ENCODE measurements around the gene SLIT2.

Gene SLIT2

DNA sequence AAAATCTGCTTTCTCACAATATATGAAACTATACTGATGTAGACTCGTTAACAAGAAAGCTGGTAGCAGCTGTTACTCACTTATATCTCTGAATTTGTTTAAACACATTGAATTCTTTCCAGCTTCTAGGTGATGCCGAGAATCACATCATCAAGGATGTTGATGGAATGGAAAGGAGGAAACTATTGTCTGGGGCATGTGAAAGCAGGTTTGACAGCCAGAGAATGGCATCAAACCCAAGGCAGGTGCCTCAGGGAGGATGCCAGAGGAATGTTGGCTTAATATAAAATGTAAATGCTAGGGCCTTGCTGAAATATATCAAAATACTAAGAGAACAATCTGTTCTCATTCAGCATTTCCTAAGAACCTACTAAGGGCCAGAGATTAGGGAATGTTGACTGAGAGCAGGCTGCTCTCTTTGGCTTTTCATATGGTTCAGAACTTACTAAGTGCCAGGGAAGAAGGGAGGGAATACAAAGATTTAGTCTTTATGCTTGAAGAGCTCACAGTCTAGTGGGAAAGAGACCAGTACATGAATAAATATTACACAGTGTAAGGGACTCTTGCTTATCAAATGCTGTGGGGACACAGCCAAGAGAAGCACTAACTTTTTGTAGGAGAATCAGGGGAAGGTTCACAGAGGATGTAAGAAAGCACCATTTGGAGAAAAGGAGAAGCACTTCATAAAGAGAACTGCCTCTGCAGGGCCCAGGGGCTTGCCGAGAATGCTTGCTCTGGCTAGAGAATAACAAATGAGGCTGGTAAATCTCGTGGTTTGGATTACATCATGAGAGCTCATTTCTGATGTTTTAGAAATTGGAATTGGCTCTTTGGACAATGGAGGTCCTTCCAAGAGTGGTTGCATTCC is 14.7 kb downstream of the SLIT2 start:
- DNase-seq (ENCODE audit: low read depth in 2 of 2): no peak

- no peak for DNase-seq (ENCODE audit: low read depth in 2 of 2)
These were observed 16.3 kb downstream of the SLIT2 start for GRCh38 chr4:20268028-20268427.

GRCh38 chr4:20269320-20269719 is 17.6 kb downstream of the SLIT2 start:
- no peak for DNase-seq (ENCODE audit: low read depth in 2 of 2)

DNA sequence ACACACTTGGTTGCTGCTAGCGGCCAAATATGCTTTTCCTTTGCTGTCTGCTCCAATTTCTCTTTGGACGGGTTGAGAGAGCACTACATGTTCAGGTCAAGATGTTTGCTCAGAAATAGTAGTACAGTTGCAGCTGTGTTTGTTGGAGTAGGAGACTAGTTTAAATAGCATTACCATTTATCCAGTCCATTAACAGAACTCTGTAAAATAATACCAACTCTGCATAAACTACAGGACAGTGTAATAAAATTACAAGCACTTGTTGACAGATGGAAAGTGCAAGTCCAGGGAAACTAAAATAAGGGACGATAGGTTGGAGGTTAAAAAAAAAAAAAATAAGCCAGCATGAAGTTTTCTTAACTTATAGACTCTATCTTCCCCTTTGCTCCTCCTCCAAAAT is 20.2 kb downstream of the SLIT2 start:
- no peak for DNase-seq (ENCODE audit: low read depth in 2 of 2)

DNA sequence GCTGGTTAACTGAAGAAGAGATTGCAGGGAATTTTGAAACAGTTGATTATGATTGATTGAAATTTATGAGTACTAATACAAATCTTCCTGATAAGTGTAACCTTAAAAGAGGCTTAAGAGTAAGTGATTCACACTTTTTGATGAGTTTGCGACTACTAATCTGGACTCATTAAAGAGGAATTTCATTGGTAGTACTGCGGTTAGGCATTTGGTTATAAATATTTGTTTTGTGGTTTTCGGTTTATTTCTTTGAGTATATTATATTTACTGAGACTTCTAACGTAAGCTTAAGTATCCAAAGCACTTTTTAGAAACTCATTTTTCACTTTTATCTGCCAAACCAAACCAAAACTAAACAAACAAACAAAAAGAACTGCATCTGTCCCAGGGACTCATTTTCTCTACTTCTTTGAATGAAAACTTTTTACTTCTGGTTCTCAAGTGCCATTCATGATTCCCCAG is 20.7 kb downstream of the SLIT2 start:
- DNase-seq (ENCODE audit: low read depth in 2 of 2): no peak

DNA sequence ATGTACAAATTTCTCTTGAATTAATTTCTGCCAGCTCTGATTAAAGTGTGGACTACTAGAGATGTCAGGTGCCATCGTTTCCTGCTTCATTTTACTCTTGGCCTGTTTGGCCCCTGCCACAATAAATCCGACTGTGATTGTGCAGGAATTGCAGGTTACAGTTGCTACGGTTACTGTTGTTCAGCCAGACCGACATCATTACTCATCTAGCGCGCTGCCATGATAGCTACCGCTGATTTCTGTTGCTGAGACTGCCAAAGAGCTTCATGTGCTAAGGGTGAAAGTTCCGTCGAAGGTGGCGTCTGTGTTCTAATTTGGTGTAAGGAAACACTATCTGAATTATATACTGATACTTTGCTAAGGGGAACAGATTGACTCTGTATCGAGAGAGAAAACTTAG is 22.1 kb downstream of the SLIT2 start:
- DNase-seq (ENCODE audit: low read depth in 2 of 2): no peak

DNA sequence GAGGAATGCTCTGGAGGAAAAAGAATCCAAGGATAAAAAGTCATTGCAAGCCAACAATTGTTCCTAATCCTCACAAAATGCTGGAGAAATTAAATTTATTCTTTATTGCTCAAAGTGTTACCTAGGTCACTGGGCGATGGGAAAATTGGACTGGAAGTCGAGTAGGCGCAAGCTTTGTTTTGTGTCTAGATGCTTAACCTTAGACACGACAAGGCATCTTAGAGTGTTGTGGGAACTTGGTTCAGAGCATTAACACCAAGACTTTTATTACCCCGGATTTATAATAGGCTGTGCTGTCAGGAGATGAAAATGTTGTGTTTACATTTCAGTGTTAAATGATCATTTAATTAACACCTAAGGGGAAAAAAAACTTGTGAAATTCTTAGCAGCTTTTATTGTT is 25.1 kb downstream of the SLIT2 start:
- DNase-seq (ENCODE audit: low read depth in 2 of 2): no peak

GRCh38 chr4:20278195-20278594 is 26.5 kb downstream of the SLIT2 start:
- no peak for DNase-seq (ENCODE audit: low read depth in 2 of 2)

DNA sequence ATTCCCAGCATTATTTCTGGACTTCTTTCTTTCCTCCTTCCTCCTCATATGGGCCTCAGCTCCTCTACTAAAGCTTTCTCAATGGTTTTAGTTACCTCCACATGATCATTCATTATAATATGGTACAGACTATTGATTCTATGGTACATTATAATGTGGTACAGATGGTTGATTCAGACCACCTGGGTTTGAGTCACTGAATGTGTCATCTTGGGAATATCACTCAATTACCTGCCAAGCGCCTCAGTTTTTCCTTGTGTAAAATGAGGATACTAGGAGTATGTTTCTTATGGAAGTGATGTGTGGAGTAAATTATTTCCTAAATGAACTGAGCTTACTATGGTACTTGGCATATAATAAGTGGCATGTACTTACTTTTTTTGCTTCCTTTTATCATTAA is 27.7 kb downstream of the SLIT2 start:
- no peak for DNase-seq (ENCODE audit: low read depth in 2 of 2)

DNA sequence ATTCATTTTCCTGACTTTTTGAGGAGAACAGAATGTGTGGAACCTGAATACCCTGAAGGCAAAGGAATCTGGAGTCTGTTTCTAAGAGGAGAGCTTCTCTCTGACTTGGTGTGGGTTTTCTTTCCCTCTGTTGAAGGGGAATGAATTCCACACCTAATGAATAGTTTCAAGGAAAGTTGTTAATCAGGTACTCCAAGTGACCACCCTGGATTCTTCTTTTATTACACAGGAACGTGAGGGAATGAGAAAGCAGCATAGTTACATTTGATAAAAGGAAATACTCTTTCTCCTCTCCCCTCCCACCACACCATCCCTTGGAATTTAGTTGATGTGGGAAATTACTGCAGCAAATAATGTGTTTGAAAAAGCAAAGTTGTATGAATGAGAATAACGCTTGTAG is 29.7 kb downstream of the SLIT2 start:
- no peak for DNase-seq (ENCODE audit: low read depth in 2 of 2)

DNA sequence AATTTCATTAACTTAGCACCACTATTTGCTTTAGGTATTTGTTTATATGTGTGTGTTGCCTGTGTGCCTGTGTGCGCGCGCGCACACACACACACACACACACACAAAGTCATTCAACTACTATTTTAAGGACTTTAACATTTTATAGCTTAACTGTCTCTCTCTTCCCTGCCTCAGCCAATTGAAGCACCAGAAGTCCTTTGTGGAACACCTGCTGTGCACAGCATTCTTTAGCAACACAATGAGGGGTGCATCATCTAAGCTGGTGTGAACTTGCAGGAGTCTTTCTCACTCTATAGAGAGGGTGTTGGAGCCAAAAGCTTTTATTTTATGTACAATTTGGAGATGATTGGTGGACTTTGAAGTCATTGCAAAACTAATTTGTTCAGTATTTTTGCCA is 31.3 kb downstream of the SLIT2 start:
- DNase-seq (ENCODE audit: low read depth in 2 of 2): no peak

DNA sequence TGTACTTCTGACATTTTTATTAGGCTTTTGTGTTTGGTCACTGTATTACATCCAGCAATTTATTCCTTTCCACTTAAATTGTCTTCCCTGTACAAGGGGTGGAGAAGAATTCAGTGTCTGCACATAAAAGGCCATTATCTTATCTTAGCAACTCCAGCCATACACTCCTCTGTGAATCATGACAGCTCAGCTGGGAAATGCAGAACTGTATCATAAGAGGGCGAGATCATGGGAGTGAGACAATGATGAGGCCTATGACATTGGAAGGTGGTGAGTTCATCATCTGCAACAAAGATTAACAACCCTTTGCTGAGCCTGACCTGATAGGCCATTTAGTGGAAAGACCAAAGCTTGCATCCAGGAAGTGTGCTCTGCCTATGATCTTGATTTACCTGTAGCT is 33.3 kb downstream of the SLIT2 start:
- DNase-seq (ENCODE audit: low read depth in 2 of 2): no peak

DNA sequence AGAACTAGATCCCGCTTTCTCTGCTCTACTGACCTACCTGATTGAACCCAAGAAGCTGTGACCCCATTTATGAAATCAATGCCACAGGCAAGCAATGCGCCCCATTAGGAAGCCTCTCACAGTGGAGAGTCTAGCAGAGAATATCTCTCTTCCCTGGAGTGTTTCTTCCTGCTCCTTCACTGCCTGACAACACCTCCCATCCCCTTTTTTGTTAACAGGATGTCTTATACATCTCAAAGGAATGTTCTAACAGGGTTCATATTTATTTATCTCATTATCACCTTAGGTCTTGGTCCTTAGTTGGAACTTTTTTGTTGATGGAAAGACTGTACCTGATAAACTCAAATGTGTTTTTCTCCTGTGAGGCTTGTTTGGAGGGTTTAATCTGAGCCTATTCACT is 35.5 kb downstream of the SLIT2 start:
- DNase-seq (ENCODE audit: low read depth in 2 of 2): no peak

DNA sequence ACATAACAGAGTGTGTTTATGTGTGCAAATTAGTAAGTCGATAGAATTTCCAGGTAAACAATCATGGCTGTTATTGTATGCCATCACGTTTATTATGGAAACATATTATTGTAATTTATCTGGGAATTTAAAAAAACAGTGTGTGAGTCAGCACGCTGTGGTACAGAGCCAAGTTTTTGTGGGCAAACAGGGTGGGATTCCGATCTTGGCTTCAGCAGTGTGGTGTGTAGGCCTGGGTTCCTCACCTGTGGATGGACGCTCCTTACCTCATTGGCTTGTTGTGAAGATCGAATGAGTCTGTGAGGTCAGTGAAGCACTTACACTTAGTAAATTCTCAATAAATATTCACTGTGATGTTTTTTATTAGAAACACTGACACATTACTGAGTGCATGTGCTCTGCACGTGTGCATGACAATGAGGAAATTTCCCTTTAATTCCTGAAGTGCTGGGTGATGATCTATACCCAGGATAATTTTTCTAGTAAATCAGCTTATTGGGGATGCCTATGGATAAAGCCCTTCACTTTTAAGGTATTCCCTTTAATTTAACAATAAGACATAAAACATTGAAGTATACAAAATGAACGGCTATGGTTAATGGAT is 36.4 kb downstream of the SLIT2 start:
- DNase-seq (ENCODE audit: low read depth in 2 of 2): no peak

- no peak for DNase-seq (ENCODE audit: low read depth in 2 of 2)
These were observed 37.3 kb downstream of the SLIT2 start for GRCh38 chr4:20288846-20289512.

GRCh38 chr4:20289782-20290181 is 38.1 kb downstream of the SLIT2 start:
- no peak for DNase-seq (ENCODE audit: low read depth in 2 of 2)

DNA sequence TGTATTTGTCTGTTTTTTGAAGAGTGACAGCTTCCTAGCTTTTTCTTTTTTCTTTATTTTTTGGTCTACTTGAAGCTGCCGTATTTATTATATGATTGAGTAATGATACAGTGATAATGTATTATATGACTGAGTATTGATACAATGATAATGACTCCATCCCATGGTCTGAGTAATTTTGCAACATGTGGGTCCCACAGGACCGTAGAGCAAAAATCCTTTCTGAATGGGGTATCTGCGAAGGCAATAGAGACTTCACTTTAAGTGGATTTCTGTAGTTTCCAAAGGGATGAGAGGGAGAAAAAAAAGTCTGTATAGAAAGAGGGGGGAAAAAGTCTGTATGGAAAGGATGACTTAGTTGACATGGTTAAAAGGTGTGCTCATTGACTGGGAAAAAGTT is 41.0 kb downstream of the SLIT2 start:
- DNase-seq (ENCODE audit: low read depth in 2 of 2): no peak

DNA sequence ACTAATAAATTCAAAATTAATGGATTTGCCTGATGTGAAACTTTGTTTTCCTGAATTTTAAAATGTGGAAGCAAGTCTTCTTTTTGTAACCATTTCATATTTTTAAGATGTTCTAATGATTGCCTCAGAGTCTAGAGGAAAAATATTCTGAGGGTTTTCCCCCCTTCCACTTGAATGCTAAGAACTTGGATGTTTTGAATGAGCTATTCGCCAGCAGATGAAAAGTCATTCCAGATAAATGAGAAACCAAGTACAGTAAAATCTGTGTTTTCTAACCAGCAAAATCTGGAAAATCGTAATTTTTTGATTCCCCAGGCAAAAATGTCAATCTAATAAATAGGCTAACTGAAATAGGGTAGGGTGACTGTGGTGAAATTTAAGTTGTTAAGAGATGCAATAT is 45.6 kb downstream of the SLIT2 start:
- DNase-seq (ENCODE audit: low read depth in 2 of 2): no peak

GRCh38 chr4:20297783-20298182 is 46.1 kb downstream of the SLIT2 start:
- DNase-seq (ENCODE audit: low read depth in 2 of 2): no peak

- no peak for DNase-seq (ENCODE audit: low read depth in 2 of 2)
These were observed 46.8 kb downstream of the SLIT2 start for GRCh38 chr4:20298455-20298854.

- no peak for DNase-seq (ENCODE audit: low read depth in 2 of 2)
These were observed 47.3 kb downstream of the SLIT2 start for GRCh38 chr4:20298986-20299385.

- no peak for DNase-seq (ENCODE audit: low read depth in 2 of 2)
These were observed 47.8 kb downstream of the SLIT2 start for GRCh38 chr4:20299515-20299914.

DNA sequence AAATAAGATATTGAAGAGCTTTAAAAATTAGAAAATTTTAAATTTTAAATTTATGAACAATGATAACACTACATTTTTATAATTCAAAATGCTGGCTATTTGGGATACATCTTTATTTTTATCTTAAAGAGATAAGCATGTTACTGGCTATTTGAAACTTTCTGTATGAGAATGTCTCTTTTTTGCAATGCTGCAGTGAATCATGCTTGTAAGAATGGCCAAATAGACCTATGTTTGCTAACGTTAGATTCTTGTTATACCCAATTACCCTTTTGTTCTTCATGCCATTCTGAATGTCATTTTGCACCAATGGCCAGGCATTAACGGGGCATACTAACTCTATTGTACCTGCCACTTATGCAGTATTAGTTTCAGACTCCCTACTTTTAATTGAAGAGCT is 49.5 kb downstream of the SLIT2 start:
- DNase-seq (ENCODE audit: low read depth in 2 of 2): no peak
